HEK293 (cell line): Measurements from ENCODE around the gene ARHGEF11.

Experiments used
- TCF7L2 ChIP-seq: IDR thresholded peaks from 2 replicates; pipeline ENCODE4 v1.6.1; 2011; ENCODE audit warnings: low read depth, mild to moderate bottlenecking, inconsistent platforms, low read length, moderate library complexity, borderline replicate concordance
- ZNF2 ChIP-seq: fragments of 450-650 bp; formaldehyde crosslinking; IDR thresholded peaks from 2 replicates; pipeline ENCODE4 v1.5.1; 2016; ENCODE audit warnings: missing biosample characterization, missing genetic modification characterization
- ZNF335 ChIP-seq: fragments of 450-650 bp; formaldehyde crosslinking; conservative IDR thresholded peaks from 2 replicates; pipeline ENCODE4 v1.5.1; 2016; ENCODE audit warnings: missing biosample characterization, missing genetic modification characterization
- ZNF837 ChIP-seq: fragments of 450-650 bp; formaldehyde crosslinking; IDR thresholded peaks from 2 replicates; pipeline ENCODE4 v1.5.1; 2016; ENCODE audit warnings: missing biosample characterization, missing genetic modification characterization
- TF ChIP-seq, protein P1 (sequence below): fragments of 450-650 bp; formaldehyde crosslinking; IDR thresholded peaks from 2 replicates; pipeline ENCODE4 v1.5.1; 2016; ENCODE audit warnings: missing biosample characterization, missing genetic modification characterization

- TF ChIP-seq, protein P1, sequence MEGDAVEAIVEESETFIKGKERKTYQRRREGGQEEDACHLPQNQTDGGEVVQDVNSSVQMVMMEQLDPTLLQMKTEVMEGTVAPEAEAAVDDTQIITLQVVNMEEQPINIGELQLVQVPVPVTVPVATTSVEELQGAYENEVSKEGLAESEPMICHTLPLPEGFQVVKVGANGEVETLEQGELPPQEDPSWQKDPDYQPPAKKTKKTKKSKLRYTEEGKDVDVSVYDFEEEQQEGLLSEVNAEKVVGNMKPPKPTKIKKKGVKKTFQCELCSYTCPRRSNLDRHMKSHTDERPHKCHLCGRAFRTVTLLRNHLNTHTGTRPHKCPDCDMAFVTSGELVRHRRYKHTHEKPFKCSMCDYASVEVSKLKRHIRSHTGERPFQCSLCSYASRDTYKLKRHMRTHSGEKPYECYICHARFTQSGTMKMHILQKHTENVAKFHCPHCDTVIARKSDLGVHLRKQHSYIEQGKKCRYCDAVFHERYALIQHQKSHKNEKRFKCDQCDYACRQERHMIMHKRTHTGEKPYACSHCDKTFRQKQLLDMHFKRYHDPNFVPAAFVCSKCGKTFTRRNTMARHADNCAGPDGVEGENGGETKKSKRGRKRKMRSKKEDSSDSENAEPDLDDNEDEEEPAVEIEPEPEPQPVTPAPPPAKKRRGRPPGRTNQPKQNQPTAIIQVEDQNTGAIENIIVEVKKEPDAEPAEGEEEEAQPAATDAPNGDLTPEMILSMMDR (tag by site-specific recombination) = no peak
- TF ChIP-seq ZNF837 (tag by site-specific recombination) (no peak), ZNF335 (tag by site-specific recombination) (no peak), TCF7L2 (no peak), ZNF2 (tag by site-specific recombination) (no peak)
These were observed 143.3 kb downstream of the ARHGEF11 start for GRCh38 chr1:156901966-156902915.
